ENCODE data around the gene NOS2.

DNA sequence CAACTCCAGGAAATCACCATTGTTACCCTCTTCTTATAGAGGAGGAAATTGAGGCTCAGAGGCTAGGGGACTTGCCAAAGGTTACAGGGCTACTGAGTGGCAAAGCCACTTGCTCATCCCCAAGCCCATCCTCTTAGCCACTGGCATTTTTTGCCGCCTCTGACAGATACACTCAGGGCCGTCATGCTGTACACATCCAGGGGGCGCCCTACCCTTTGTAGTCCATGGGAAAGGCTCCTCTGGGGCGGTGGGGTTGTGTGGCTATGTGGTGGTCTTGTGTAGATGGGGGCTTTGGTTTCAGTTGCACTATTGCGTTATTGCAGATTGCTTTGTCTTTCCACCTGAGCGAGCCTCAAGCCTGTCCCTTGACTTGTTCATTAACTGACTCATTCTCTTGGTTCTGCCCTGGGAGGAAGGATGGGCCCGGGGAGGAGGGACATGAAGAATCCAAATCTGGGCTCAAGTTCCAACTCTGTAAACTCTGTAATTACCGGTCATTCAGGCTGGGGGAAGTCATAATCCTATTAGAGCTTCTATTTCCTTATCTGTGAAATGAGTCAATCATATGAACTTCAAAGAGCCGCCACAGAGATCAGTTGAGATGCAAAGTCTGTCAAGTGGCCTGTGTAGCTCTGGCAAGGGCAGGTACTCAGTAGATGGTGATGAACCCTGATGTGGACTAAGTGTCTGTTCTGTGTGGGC lies 2.8 kb downstream of the NOS2 start:
- TF ChIP-seq, protein P1, sequence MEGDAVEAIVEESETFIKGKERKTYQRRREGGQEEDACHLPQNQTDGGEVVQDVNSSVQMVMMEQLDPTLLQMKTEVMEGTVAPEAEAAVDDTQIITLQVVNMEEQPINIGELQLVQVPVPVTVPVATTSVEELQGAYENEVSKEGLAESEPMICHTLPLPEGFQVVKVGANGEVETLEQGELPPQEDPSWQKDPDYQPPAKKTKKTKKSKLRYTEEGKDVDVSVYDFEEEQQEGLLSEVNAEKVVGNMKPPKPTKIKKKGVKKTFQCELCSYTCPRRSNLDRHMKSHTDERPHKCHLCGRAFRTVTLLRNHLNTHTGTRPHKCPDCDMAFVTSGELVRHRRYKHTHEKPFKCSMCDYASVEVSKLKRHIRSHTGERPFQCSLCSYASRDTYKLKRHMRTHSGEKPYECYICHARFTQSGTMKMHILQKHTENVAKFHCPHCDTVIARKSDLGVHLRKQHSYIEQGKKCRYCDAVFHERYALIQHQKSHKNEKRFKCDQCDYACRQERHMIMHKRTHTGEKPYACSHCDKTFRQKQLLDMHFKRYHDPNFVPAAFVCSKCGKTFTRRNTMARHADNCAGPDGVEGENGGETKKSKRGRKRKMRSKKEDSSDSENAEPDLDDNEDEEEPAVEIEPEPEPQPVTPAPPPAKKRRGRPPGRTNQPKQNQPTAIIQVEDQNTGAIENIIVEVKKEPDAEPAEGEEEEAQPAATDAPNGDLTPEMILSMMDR (IDR thresholded peaks at IDR 0.05) = no peak
- TF ChIP-seq, protein P2, sequence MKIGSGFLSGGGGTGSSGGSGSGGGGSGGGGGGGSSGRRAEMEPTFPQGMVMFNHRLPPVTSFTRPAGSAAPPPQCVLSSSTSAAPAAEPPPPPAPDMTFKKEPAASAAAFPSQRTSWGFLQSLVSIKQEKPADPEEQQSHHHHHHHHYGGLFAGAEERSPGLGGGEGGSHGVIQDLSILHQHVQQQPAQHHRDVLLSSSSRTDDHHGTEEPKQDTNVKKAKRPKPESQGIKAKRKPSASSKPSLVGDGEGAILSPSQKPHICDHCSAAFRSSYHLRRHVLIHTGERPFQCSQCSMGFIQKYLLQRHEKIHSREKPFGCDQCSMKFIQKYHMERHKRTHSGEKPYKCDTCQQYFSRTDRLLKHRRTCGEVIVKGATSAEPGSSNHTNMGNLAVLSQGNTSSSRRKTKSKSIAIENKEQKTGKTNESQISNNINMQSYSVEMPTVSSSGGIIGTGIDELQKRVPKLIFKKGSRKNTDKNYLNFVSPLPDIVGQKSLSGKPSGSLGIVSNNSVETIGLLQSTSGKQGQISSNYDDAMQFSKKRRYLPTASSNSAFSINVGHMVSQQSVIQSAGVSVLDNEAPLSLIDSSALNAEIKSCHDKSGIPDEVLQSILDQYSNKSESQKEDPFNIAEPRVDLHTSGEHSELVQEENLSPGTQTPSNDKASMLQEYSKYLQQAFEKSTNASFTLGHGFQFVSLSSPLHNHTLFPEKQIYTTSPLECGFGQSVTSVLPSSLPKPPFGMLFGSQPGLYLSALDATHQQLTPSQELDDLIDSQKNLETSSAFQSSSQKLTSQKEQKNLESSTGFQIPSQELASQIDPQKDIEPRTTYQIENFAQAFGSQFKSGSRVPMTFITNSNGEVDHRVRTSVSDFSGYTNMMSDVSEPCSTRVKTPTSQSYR (CRISPR knock-in tag; IDR thresholded peaks at IDR 0.05) = no peak
- TF ChIP-seq GRHL2 (CRISPR knock-in tag; IDR thresholded peaks at IDR 0.05; ENCODE audit: insufficient replicate concordance, severe bottlenecking) = no peak
- TF ChIP-seq MXD4 (CRISPR knock-in tag; IDR thresholded peaks at IDR 0.05; ENCODE audit: borderline replicate concordance) = no peak
- TF ChIP-seq, protein P3, sequence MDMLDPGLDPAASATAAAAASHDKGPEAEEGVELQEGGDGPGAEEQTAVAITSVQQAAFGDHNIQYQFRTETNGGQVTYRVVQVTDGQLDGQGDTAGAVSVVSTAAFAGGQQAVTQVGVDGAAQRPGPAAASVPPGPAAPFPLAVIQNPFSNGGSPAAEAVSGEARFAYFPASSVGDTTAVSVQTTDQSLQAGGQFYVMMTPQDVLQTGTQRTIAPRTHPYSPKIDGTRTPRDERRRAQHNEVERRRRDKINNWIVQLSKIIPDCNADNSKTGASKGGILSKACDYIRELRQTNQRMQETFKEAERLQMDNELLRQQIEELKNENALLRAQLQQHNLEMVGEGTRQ (CRISPR knock-in tag; IDR thresholded peaks at IDR 0.05) = no peak
- TF ChIP-seq, protein P4, sequence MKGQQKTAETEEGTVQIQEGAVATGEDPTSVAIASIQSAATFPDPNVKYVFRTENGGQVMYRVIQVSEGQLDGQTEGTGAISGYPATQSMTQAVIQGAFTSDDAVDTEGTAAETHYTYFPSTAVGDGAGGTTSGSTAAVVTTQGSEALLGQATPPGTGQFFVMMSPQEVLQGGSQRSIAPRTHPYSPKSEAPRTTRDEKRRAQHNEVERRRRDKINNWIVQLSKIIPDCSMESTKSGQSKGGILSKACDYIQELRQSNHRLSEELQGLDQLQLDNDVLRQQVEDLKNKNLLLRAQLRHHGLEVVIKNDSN (CRISPR knock-in tag; IDR thresholded peaks at IDR 0.05) = no peak
- no peak for TF ChIP-seq NR2C2 (CRISPR knock-in tag; IDR thresholded peaks at IDR 0.05)
- no peak for TF ChIP-seq ZNF263 (CRISPR knock-in tag; IDR thresholded peaks at IDR 0.05; ENCODE audit: low read depth)
- TF ChIP-seq SMAD4 (CRISPR knock-in tag; IDR thresholded peaks at IDR 0.05) = no peak
- TF ChIP-seq TEAD4 (CRISPR knock-in tag; IDR thresholded peaks at IDR 0.05) = no peak
- no peak for TF ChIP-seq CREB1 (CRISPR knock-in tag; IDR thresholded peaks at IDR 0.05)
- TF ChIP-seq ZNF121 (CRISPR knock-in tag; IDR thresholded peaks at IDR 0.05) = no peak
- TF ChIP-seq, protein P5, sequence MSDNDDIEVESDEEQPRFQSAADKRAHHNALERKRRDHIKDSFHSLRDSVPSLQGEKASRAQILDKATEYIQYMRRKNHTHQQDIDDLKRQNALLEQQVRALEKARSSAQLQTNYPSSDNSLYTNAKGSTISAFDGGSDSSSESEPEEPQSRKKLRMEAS (CRISPR knock-in tag; IDR thresholded peaks at IDR 0.05) = no peak
- TF ChIP-seq CREM (CRISPR knock-in tag; IDR thresholded peaks at IDR 0.05) = no peak

Measured in WTC11 (cell line).